GM20000 (cell line): Measurements from ENCODE around the gene OR52B6.
"Not testable (repeated sequence)": the region's sequence is repeated elsewhere in the genome, so short reads cannot be mapped to it uniquely, and the experiment has no call there.

Source experiments
- DNase-seq: peaks from one replicate; pipeline ENCODE4 v3.0.0; 2012; ENCODE audit warnings: low spot score
- TF ChIP-seq, protein P1 (sequence below): IDR thresholded peaks from 2 replicates; pipeline ENCODE4 v1.5.1; 2012; ENCODE audit warnings: mild to moderate bottlenecking, control low read depth; ENCODE audit errors: extremely low read depth, missing control alignments

OR52B6 gene

DNA sequence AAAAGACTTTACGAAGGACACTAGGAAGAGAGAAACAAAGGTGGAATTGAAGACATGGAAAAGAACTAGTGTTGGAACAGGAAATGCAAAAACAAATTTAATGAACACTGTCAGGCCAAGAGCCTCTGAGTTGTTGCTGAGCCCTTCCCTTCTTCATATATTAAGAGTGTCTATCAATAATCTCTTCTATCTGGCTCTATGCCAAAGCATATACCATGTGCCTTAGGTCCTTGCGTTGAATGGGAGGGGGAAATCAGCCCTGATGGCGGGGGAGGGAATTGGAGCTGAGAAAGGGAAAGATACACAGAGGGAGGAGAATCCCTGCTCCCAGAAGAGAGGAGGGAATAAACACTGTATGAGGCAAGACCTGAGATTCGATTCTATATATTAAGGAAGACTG, 5.5 kb upstream of the OR52B6 start:
- TF ChIP-seq, protein P1, sequence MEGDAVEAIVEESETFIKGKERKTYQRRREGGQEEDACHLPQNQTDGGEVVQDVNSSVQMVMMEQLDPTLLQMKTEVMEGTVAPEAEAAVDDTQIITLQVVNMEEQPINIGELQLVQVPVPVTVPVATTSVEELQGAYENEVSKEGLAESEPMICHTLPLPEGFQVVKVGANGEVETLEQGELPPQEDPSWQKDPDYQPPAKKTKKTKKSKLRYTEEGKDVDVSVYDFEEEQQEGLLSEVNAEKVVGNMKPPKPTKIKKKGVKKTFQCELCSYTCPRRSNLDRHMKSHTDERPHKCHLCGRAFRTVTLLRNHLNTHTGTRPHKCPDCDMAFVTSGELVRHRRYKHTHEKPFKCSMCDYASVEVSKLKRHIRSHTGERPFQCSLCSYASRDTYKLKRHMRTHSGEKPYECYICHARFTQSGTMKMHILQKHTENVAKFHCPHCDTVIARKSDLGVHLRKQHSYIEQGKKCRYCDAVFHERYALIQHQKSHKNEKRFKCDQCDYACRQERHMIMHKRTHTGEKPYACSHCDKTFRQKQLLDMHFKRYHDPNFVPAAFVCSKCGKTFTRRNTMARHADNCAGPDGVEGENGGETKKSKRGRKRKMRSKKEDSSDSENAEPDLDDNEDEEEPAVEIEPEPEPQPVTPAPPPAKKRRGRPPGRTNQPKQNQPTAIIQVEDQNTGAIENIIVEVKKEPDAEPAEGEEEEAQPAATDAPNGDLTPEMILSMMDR: no peak
- DNase-seq: no peak

DNA sequence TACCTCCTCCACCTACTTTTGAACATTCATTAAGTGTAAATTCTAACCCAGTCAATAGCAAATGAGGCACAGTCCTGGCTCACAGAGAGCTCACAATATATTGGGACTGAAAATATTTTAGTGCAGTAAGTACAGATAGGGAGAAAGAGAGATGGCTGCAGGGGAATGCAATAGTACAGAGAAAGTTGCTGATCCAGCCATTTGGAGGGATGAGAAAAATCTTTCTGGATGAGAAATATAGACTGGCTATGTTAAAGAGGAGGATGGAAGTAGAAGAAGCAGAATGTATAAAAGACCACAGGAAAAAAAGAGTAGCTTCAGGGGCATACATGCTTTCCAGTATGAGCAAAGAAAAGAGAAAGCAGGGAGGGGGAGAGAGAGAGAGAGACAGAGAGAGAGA, 3.6 kb upstream of the OR52B6 start:
- TF ChIP-seq, protein P1: no peak

GRCh38 chr11:5581014-5581413, 337 bp downstream of the OR52B6 start:
- TF ChIP-seq, protein P1: no peak

More for the DNA sequence above, 3.6 kb upstream of the OR52B6 start:
- DNase-seq: no peak

GRCh38 chr11:5584458-5584857, 3.8 kb downstream of the OR52B6 start:
- DNase-seq: not testable (repeated sequence)

More at GRCh38 chr11:5581014-5581413, 337 bp downstream of the OR52B6 start:
- no peak for DNase-seq

DNA sequence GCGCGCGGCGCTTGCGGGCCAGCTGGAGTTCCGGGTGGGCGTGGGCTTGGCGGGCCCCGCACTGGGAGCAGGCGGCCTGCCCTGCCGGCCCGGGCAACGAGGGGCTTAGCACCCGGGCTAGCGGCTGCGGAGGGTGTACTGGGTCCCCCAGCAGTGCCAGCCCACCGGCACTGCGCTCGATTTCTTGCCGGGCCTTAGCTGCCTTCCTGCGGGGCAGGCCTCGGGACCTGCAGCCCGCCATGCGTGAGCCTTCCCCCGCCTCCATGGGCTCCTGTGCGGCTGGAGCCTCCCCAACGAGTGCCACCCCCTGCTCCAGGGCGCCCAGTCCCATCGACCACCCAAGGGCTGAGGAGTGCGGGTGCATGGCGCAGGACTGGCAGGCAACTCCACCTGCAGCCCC, 9.2 kb downstream of the OR52B6 start:
- DNase-seq: not testable (repeated sequence)

DNA sequence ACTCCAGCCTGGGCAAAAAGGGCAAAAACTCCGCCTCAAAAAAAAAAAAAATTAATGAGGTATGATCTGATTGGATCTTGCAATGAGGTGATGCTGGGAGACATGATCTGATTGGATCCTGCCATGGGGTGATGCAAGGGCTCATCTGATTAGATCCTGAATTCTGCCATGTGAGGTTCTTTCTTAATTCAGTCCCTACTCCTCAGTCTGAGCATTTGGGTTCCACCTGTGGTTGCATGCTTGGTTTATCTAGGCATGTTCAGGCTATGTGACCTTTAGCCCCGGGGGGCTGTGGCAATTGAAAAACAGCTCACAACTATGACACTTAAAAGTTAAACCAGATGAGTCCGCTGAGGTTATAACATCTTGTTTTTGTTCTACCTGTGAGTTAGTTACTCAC, 10.9 kb downstream of the OR52B6 start:
- no peak for DNase-seq
- TF ChIP-seq, protein P1: no peak

GRCh38 chr11:5592615-5593014, 11.9 kb downstream of the OR52B6 start:
- TF ChIP-seq, protein P1: no peak
- no peak for DNase-seq

GRCh38 chr11:5593146-5593545, 12.5 kb downstream of the OR52B6 start:
- no peak for DNase-seq
- TF ChIP-seq, protein P1: no peak

DNA sequence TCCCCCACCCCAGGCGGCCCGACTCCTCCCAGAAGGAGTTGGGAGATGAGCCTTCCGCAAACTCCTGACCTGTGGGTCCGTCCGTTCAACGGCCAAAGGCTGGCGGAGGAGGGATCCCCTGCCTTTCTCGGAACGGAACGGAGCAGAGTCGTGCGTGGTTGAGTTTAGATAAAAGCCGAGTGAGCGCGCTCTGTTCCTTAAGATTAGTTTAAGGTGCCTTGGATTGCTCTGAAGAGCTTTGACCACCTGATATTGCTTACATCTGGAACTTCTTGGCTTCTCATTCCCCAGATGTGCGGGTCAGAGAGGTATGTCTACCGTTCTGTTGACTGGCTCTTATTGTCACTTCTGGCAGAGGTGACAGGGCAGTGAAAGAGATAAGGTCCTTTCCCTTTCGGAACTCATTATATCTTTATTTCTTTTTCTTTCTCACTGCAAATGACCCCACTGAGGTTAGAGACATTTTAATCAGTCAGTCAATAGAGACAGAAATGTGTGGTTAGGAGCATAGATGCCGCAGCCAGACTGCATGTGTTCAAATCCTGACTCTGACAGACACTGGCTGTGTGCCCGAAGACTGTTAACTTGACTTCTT, 16.0 kb downstream of the OR52B6 start, which contains the start of gene TRIM6:
TRIM6 (plus strand) TSS at position 31 of the 595 bp plus-strand sequence; CDS start at position 292, 261 bp downstream.
- peak; percentile 49 for DNase-seq
- TF ChIP-seq, protein P1: no peak
